Measurements from ENCODE around the gene DIS3L2.

The DIS3L2 gene

GRCh38 chr2:232134939-232135338 lies 173.4 kb downstream of the DIS3L2 start:
- Histone ChIP-seq H2AFZ (ENCODE audit: low read depth, low read length) (no peak overlapping the region), H3K27me3 (ENCODE audit: low read depth, low read length) (no peaks in the 10 kb centered on the region), H3K4me3 (ENCODE audit: low read length) (no peak overlapping the region), H3K4me1 (ENCODE audit: low read length) (no peaks in the 10 kb centered on the region), H3K9me3 (ENCODE audit: insufficient read depth, low read length) (no peaks in the 10 kb centered on the region), H3K4me2 (ENCODE audit: low read length) (no peak overlapping the region), H3K79me2 (ENCODE audit: low read length) (no peaks in the 10 kb centered on the region), H3K36me3 (replicated peaks; ENCODE audit: low read depth, low read length) (no peaks in the 10 kb centered on the region), H3K27ac (ENCODE audit: low read length) (no peak overlapping the region), H3K9ac (ENCODE audit: low read length) (no peak overlapping the region), H4K20me1 (ENCODE audit: insufficient read depth, low read length) (no peaks in the 10 kb centered on the region)
- TF ChIP-seq, protein P1, sequence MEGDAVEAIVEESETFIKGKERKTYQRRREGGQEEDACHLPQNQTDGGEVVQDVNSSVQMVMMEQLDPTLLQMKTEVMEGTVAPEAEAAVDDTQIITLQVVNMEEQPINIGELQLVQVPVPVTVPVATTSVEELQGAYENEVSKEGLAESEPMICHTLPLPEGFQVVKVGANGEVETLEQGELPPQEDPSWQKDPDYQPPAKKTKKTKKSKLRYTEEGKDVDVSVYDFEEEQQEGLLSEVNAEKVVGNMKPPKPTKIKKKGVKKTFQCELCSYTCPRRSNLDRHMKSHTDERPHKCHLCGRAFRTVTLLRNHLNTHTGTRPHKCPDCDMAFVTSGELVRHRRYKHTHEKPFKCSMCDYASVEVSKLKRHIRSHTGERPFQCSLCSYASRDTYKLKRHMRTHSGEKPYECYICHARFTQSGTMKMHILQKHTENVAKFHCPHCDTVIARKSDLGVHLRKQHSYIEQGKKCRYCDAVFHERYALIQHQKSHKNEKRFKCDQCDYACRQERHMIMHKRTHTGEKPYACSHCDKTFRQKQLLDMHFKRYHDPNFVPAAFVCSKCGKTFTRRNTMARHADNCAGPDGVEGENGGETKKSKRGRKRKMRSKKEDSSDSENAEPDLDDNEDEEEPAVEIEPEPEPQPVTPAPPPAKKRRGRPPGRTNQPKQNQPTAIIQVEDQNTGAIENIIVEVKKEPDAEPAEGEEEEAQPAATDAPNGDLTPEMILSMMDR (IDR thresholded peaks at IDR 0.05; ENCODE audit: low read depth, low read length), result no peak
- TF ChIP-seq EZH2phosphoT487 (IDR thresholded peaks at IDR 0.05; ENCODE audit: low read depth), result no peak

GRCh38 chr2:232137356-232138147 lies 176.0 kb downstream of the DIS3L2 start:
- Histone ChIP-seq H3K4me1 (ENCODE audit: low read length) (no peaks in the 10 kb centered on the region), H2AFZ (ENCODE audit: low read depth, low read length) (no peak overlapping the region), H3K9ac (ENCODE audit: low read length) (no peak overlapping the region), H3K79me2 (ENCODE audit: low read length) (no peaks in the 10 kb centered on the region), H3K36me3 (replicated peaks; ENCODE audit: low read depth, low read length) (no peaks in the 10 kb centered on the region), H4K20me1 (ENCODE audit: insufficient read depth, low read length) (no peaks in the 10 kb centered on the region), H3K27ac (ENCODE audit: low read length) (no peak overlapping the region), H3K9me3 (ENCODE audit: insufficient read depth, low read length) (no peaks in the 10 kb centered on the region), H3K4me2 (ENCODE audit: low read length) (no peak overlapping the region), H3K4me3 (ENCODE audit: low read length) (no peak overlapping the region), H3K27me3 (ENCODE audit: low read depth, low read length) (no peaks in the 10 kb centered on the region)
- no peak for TF ChIP-seq EZH2phosphoT487 (IDR thresholded peaks at IDR 0.05; ENCODE audit: low read depth)
- TF ChIP-seq, protein P1 (IDR thresholded peaks at IDR 0.05; ENCODE audit: low read depth, low read length), result no peak

DNA sequence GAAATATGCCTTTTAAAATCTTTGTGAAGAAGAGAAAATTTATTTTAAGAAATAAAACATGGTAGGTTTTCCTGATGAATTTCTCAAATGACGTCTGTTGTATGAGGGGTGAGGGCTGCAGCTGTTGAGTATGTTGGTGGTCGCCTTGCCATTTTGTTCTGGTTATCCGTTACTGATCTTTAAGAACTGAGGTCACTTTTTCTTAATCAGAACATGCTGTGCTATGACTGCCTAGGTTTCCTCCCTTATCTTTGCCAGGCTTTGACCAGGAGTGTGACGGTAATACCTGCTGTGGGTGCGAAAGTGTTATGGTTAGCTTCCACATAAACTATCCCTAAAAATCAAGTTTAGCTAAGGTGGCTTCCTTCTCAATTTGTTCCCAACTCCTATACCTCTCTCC lies 176.9 kb downstream of the DIS3L2 start:
- Histone ChIP-seq H3K36me3 (replicated peaks; ENCODE audit: low read depth, low read length) (no peaks in the 10 kb centered on the region), H2AFZ (ENCODE audit: low read depth, low read length) (no peak overlapping the region), H3K79me2 (ENCODE audit: low read length) (no peaks in the 10 kb centered on the region), H3K27ac (ENCODE audit: low read length) (no peak overlapping the region), H3K9me3 (ENCODE audit: insufficient read depth, low read length) (no peaks in the 10 kb centered on the region), H3K4me3 (ENCODE audit: low read length) (no peak overlapping the region), H3K4me2 (ENCODE audit: low read length) (no peak overlapping the region), H3K27me3 (ENCODE audit: low read depth, low read length) (no peaks in the 10 kb centered on the region), H4K20me1 (ENCODE audit: insufficient read depth, low read length) (no peaks in the 10 kb centered on the region), H3K9ac (ENCODE audit: low read length) (no peak overlapping the region), H3K4me1 (ENCODE audit: low read length) (no peaks in the 10 kb centered on the region)
- TF ChIP-seq, protein P1 (IDR thresholded peaks at IDR 0.05; ENCODE audit: low read depth, low read length), result no peak
- TF ChIP-seq EZH2phosphoT487 (IDR thresholded peaks at IDR 0.05; ENCODE audit: low read depth), result no peak

DNA sequence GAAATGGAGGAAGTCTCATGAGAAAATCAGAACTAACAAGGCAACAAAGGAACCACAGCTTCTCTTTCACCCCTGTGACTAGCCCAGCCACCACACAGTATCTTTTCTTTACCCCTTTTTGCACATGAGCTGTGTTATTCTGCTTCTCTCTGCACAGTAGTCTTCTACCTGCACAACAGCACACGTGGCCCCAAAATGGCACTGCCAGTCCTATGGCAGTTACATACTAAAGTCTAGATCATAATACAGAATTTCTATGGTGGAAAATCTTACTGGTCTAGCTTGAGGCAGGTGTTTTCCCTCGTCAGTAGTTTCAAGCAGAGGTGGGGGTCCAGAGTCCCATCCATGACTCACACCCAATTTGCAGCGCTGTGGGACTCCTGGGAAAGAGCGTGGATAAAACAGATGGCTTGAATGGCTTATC lies 177.7 kb downstream of the DIS3L2 start:
- Histone ChIP-seq H3K9me3 (ENCODE audit: insufficient read depth, low read length) (no peaks in the 10 kb centered on the region), H3K4me3 (ENCODE audit: low read length) (no peak overlapping the region), H3K36me3 (replicated peaks; ENCODE audit: low read depth, low read length) (no peaks in the 10 kb centered on the region), H3K79me2 (ENCODE audit: low read length) (no peaks in the 10 kb centered on the region), H3K27me3 (ENCODE audit: low read depth, low read length) (no peaks in the 10 kb centered on the region), H3K4me1 (ENCODE audit: low read length) (no peaks in the 10 kb centered on the region), H3K9ac (ENCODE audit: low read length) (no peak overlapping the region), H3K27ac (ENCODE audit: low read length) (no peak overlapping the region), H2AFZ (ENCODE audit: low read depth, low read length) (no peak overlapping the region), H4K20me1 (ENCODE audit: insufficient read depth, low read length) (no peaks in the 10 kb centered on the region), H3K4me2 (ENCODE audit: low read length) (no peak overlapping the region)
- TF ChIP-seq EZH2phosphoT487 (IDR thresholded peaks at IDR 0.05; ENCODE audit: low read depth), result no peak
- TF ChIP-seq, protein P1 (IDR thresholded peaks at IDR 0.05; ENCODE audit: low read depth, low read length), result no peak

Measured in OCI-LY3 (cell line).